Measurements from ENCODE around the gene PHACTR3.

GRCh38 chr20:59676851-59677182 is 72.5 kb downstream of the PHACTR3 start:
- TF ChIP-seq CTCF (IDR thresholded peaks at IDR 0.05; ENCODE audit: low read depth, low read length, poor library complexity, severe bottlenecking): no peak
- no peak for TF ChIP-seq EZH2phosphoT487 (IDR thresholded peaks at IDR 0.05; ENCODE audit: borderline replicate concordance, low read length)
